K562 (cell line): ENCODE results near the gene DNAJC17.

ENCODE experiments used
- CTCF ChIP-seq, 3 experiments: IDR thresholded peaks in 2 of 3; conservative IDR thresholded peaks in 1 of 3; 2 replicates each; pipeline ENCODE4 v1.5.1; 2011 to 2012; ENCODE audit warnings: low read length in 3 of 3, mild to moderate bottlenecking in 3 of 3, control low read depth in 2 of 3, improper control_type of control experiment in 1 of 3, inconsistent platforms in 1 of 3, low read depth in 1 of 3, mixed read lengths in 1 of 3, moderate library complexity in 1 of 3; ENCODE audit not compliant: insufficient read depth in 2 of 3
- KAT7 ChIP-seq: sonication (generic); formaldehyde crosslinking; IDR thresholded peaks from 2 replicates; pipeline ENCODE4 v1.8.0; 2022; ENCODE audit warnings: missing genetic modification reagents, mild to moderate bottlenecking, borderline replicate concordance
- POLR2A ChIP-seq: fragments of 450-650 bp; conservative IDR thresholded peaks from 2 replicates; pipeline ENCODE4 v1.6.1; 2016

DNA sequence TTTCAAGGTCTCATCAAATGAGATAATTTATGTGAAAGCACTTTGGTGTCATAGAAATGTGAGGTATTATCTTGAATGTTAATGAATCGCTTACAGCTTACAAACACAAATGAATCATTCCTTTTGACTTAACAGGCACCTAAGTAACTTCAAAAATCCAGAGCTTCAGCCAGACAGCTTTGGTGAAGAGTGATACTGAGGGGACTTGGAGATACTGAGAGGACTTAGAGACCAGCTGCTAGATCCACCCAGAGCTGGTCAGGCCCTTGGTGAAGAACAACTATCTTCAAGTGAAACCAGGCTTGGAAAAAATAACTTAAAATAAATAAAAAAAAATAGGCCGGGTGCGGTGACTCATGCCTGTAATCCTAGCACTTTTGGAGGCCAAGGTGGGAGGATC is 16.6 kb downstream of the DNAJC17 start:
- TF ChIP-seq POLR2A (no peak), KAT7 (CRISPR knock-in tag) (no peak), CTCF (IDR thresholded peaks at IDR 0.05 in 2 of 3, conservative IDR thresholded peaks at IDR 0.05 in 1 of 3; ENCODE audit: insufficient read depth in 2 of 3, low read depth in 1 of 3, low read length in 3 of 3) (no peak)
